HG02588 (cell line): ENCODE data around the gene POLRMT.
"Not testable (repeated sequence)": the region's sequence is repeated elsewhere in the genome, so short reads cannot be mapped to it uniquely, and the experiment has no call there.

Experiments
- ATAC-seq: cut with Tn5 transposase; IDR thresholded peaks from one replicate; pipeline ENCODE4 v1.9.1; 2021; ENCODE audit warnings: mild to moderate bottlenecking, moderate library complexity; ENCODE audit not compliant: unreplicated experiment

The POLRMT gene

GRCh38 chr19:595326-596262 is 37.7 kb downstream of the POLRMT start:
- no peak for ATAC-seq

DNA sequence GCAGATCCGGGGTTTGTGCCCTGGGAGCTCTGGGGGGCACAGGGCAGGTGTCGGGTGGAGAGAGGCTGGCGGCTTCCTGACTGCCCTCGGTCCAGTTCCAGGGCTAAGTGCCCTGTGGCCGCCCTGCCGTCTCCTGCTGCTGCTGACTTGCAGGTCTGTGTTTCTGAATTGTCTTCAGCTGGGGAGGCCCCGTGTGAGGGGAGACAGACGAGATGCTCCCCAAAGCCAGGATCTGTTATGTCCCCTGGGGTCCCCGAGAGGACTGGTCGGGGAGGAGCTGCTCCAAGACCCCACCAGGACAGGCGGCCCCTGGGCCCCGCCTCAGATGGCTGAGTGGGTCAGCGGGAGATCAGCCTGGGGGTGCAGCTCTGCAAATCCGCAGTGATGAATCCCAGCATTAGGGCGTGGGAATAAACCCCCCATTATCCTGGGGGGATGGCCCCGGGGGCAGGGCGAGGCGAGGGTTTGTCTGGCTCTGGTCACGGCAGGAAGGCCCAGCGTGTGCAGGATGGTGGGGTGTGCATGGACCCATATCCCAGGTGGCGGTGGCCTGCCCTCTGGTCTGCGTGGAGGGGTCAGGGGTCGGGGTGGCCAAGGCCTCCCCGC is 39.0 kb downstream of the POLRMT start:
- ATAC-seq: no peak

- ATAC-seq: no peak
These were observed 39.8 kb downstream of the POLRMT start for GRCh38 chr19:593505-593904.

GRCh38 chr19:593055-593454 is 40.3 kb downstream of the POLRMT start:
- ATAC-seq: no peak

- ATAC-seq: no peak
These were observed 41.2 kb downstream of the POLRMT start for GRCh38 chr19:592101-592500.

- ATAC-seq: no peak
These were observed 42.0 kb downstream of the POLRMT start for GRCh38 chr19:591099-591958.

- no peak for ATAC-seq
These were observed 42.6 kb downstream of the POLRMT start for GRCh38 chr19:590750-591098.

DNA sequence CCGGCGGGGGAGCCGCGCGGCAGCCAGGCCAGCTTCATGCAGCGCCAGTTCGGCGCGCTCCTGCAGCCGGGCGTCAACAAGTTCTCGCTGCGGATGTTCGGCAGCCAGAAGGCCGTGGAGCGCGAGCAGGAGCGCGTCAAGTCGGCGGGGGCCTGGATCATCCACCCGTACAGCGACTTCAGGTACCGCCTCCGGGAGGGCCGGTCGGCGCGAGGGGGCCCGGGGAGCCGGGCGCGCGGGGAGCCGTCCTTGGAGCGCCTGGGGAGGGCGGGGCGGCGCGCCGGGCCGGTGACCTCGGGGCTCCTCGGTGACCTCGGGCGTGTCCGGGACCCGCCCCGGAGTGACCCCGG is 43.0 kb downstream of the POLRMT start:
- no peak for ATAC-seq

- ATAC-seq: no peak
These were observed 43.5 kb downstream of the POLRMT start, which contains the start of gene HCN2 for GRCh38 chr19:589693-590395. Gene HCN2 (plus strand): TSS chr19:589881. CDS start chr19:589946, 65 bp downstream.

- ATAC-seq: no peak
These were observed 44.3 kb downstream of the POLRMT start for GRCh38 chr19:588741-589692.

DNA sequence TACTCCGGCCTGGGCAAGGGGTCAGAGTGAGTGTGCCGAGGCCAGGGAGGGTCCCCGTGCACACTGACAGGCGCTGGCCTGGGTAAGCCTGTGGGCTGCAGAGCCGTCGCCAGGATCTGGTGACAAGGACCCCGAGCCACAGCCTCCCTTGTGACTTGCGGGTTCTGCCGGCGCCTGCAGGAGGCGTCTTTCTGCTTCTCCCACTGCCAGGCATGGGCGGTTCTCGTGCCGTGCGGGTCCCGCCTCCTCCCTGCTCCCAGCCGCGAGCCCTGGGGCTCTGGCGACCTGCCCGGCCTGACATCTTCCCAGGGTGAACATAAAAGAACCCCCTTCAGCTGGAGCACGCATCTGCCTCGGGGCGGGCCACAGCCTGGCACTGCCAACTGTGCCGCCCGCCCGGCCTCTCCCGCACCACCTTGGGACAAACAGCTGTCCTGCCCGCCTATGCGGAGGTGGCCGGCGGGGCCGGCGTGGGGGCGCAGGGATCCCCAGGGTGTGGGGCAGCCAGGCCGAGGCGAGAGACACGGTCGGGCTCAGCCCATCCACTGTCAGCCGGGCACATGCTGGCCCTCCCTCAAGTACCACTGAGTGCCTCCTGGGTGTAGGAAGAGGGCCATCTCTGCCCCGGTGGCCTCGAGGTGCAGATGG is 45.1 kb downstream of the POLRMT start:
- ATAC-seq: no peak

- no peak for ATAC-seq
These were observed 47.7 kb downstream of the POLRMT start for GRCh38 chr19:585551-586110.

DNA sequence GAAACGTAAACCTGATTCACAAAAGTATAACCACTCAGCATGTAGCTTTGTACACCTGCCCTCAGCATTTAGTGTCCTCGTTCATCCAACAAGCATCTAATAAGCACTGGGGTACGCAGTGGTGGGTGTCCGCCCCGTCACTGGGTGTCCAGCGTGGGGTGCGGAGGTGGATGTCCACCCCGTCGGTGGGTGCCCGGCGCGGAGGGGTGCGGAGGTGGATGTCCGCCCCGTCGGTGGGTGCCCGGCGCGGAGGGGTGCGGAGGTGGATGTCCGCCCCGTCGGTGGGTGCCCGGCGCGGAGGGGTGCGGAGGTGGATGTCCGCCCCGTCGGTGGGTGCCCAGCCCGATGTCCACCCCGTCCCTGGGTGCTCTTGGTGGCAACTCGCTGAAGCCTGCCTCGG is 48.2 kb downstream of the POLRMT start:
- ATAC-seq: not testable (repeated sequence)

DNA sequence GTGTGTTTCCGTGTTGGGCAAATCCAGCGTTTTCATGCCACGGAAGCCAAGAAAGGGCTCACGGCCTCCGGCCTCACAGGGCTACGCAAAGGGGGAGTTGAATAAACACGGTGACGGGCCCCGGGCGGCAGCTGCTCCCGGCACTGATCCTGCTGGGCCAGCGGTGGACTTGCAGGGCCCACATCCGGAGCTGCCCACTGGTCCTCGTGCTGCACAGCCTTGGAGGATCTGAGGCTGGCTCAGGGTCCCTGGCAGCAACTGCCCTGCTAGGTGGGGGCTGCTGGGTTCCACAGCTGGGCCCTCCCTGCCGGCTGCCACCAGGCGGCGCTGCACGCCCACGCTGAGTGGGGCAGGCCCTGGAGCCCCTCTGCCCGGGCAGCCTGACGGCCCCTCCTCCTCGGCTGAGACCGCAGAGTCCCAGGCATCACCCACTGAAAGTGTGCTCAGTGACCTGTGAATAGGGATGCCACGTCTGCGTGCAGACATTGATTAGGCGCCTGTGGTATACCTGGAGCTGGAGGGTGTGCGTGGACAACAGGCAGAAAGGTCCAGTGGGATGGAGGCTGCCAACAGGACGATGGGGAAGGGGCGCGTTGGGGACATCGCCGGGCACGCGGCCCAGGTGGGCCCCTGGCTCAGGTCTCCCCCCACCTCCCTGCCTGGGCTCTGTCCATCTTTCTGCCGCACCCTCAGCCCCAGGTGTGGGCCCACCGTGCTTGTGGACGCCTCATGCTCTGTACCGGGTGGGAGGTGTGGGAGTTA is 48.9 kb downstream of the POLRMT start:
- no peak for ATAC-seq

DNA sequence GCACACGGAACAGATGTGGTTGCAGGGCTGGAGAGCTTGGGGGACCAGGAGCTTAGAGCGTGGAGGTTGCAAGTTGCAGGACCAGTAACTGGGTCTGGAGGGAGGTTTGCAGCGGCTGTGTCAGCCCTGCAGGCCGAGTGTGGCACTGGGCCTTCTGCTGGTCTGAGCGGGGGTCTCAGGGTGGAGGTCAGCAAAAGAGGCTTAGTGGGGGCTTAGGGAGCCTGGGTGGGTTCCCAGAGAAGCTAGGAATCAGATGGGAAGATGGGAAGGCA is 49.4 kb downstream of the POLRMT start:
- ATAC-seq: no peak

- no peak for ATAC-seq
These were observed 50.0 kb downstream of the POLRMT start for GRCh38 chr19:583198-583967.

DNA sequence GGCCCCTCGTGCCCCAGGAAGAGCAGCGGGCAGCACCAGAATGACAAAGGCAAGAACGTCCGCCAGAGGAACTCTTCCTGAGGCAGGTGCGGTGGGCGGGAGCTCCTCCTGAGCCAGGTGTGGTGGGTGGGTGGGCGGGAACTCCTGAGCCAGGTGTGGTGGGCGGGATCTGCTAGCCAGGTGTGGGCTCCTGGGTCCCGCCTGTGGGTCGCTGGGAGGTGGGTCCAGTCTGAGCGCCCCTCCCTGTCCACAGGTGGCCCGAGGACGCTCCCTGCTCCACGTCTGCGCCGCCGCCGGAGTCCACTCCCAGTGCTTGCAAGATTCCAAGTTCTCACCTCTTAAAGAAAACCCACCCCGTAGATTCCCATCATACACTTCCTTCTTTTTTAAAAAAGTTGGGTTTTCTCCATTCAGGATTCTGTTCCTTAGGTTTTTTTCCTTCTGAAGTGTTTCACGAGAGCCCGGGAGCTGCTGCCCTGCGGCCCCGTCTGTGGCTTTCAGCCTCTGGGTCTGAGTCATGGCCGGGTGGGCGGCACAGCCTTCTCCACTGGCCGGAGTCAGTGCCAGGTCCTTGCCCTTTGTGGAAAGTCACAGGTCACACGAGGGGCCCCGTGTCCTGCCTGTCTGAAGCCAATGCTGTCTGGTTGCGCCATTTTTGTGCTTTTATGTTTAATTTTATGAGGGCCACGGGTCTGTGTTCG is 50.7 kb downstream of the POLRMT start:
- ATAC-seq: no peak
